GM21528 (cell line): Measurements from ENCODE around the gene UNC5B.
"Not testable (repeated sequence)": the region's sequence is repeated elsewhere in the genome, so short reads cannot be mapped to it uniquely, and the experiment has no call there.

Experiments
- ATAC-seq: cut with Tn5 transposase; IDR thresholded peaks from one replicate; pipeline ENCODE4 v1.9.1; 2021; ENCODE audit warnings: mild to moderate bottlenecking, moderate library complexity; ENCODE audit not compliant: unreplicated experiment, low FRiP score

UNC5B gene

DNA sequence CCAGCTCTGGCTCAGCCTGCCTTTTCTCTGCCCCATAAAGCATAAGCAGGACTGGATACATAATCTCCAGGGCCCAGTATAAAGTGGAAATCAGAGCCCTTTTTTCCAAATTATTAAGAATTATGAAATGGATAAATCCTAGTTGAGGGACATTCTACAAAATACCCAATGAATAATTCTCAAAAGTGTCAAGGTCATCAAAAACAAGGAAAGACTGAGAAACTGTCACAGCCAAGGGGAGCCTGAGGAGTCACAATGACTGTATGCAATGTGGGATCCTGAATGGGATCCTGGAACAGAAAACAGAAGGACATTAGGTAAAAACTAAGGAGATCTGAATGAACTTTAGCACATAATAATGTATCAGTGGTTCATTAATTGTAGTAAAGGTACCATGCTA lies 4.8 kb upstream of the UNC5B start:
- no peak for ATAC-seq

DNA sequence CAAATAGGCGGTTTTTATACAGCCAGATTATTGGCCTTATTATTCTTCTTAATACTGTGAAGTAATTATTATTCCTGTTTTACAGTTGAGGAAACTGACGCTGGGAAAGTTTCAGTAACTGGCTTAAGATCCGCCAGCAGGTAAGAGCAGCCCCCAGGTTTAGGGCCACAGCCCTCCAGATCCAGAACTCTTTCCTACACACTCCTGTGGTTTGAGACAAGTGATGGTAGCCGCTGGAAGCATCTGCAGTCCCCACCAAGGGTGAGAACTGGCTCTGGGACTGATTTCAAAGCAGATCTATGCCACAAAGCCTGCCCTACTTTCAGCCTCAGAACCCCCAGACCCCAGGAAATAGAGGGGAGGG lies 3.0 kb upstream of the UNC5B start:
- ATAC-seq: no peak

DNA sequence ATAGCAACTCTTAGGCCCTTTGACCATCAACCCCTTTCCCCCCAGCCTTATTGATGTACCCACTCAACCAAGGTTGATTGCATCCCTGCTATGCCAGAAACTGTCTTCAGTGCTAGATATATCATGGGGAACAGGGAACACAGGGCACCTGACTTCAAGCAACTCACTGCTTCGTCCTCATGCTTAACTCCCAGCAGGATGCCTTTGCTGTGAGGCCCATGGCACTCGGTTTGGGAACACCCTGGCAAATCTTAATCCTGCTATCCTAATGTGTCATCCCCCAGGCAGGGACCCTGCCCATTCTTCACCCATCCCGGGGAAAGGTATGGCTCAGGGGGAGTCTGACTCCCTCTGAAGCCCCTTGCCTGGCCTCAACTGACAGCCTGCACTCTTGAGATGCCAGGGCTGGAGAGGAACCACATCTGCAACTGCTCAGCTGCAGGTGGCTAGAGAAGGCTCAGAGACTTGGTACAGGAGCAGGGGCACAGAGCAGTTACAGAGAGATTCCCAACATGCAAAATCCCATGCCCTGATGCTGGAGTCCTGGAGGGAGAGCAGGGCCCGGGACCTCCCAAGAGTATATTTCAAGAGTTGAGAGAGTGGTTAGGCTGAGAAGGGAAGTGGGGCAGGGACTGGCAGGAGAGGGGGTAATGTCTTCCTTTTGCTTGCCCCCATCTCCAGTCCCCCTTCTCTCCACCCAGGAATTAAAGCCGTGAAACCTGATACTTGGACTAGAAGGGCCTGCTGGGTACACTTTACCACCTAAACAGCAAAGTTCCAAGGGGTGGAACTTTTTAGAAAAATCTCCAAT lies 2.4 kb upstream of the UNC5B start:
- no peak for ATAC-seq

DNA sequence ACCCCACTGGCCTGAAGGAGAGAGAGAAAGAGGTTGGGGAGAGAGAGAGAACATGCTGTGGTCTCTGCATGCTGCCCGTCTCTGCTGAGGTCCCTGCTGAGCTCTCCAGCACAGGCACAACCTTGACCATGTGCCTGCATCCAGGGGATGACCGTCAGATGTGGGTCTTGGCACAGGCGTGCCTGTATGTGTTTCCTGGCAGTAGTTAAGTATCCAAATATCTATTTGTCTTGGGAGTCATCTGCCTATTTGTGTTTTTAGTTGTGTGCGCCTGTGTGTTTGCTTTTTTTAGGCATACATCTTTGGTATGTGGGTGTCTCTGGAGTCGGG lies 1.9 kb upstream of the UNC5B start:
- no peak for ATAC-seq

DNA sequence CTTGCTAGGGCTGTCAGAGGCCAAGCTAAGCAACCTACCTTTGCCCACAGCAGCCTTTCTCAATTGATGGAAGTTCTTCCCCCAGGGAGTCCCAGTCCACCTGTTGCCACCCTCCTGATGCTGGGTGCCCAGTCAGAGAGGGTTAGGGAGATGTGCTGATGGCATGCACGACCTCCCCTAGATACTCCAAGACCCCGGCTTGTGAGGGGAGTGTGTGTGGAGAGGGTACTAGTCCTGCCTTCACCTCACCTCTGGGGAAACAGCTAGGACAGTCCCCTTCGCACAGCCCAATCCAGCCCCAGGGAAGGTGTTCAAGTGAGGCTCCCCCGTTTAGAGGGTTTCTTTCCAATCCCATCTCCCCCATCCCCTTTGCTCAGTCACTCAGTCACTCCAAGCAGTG lies 1.3 kb upstream of the UNC5B start:
- ATAC-seq: no peak

DNA sequence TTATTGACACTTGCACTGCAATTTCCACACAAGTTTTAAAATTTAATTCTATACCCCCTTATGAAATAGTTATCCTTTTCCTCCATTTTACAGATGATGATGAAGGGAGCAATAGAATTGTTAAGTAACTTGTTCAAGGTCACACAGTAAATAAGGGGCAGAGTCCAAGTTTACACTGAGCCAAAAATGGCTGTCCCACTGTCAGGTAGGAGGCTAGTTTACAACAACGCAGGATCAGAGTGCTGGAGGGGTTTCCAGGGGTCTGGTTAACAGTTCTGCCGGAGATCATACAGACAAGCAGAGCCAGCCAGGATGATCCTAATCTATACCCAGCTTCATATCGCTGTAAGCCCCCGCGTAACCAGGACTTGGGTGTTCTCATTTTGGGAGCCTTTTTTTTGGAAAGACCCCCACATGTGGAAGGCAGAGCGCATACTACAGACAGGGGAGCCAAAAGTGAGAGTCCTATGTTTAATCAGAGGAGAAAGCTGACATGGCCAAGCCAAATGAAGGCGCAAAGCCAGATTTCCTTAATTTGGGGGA lies 524 bp upstream of the UNC5B start:
- no peak for ATAC-seq

DNA sequence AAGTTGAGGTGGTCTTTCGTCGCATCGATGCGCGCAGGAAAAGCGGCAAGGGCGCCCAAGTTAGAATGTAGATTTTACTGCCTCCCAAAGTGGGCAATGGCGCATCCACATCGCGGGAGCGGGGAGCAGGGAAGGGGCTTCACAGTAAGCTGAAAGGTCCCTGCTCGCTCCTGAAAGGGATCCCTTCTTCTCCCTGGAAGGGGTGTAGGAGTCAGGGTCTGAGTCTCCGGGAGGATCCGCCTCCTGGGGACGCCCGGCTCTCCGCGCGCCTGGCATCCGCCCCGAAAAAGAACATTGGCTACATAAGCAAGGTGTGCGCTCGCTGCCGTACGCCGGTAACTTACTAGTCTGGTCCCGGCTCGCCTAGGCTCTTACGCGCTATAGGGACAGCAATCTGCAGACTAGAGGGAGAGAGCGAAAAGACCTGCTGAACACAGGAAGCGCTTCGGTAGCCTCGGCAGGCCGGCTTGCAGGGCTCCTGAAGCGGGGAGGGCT lies 804 bp downstream of the UNC5B start:
- no peak for ATAC-seq

DNA sequence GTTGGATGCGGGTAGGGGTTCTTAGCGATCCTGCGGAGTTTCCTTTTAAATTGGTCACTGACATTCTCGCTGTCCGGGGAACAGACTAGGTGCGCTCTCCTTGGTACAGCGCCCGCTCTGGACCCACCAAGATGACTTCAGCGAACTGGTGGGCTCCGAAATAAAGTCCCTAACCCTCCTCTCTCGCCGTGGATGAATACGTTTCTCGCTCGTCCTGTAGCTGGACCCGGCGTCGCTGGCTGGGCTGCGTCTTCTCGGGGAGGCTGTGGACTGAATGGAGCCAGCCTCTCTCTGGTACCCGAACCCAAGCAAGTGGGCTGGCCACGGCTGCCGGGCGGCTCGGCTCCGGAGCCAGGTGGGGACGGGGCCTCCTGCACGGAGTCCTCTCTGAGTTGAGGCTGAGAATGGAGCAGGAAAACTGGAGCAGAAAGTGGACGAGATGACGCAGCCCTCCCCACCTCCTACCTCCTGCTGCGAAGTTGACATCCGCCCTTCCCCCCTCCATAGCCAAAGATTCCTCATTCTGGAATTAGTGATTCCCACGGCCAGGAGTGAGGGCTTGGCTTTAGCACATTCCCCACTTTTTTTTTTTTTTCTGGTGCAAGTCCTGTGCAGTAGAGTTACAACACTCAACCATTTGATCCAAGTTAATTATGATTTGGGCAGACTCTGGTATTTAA lies 1.5 kb downstream of the UNC5B start:
- ATAC-seq: no peak

DNA sequence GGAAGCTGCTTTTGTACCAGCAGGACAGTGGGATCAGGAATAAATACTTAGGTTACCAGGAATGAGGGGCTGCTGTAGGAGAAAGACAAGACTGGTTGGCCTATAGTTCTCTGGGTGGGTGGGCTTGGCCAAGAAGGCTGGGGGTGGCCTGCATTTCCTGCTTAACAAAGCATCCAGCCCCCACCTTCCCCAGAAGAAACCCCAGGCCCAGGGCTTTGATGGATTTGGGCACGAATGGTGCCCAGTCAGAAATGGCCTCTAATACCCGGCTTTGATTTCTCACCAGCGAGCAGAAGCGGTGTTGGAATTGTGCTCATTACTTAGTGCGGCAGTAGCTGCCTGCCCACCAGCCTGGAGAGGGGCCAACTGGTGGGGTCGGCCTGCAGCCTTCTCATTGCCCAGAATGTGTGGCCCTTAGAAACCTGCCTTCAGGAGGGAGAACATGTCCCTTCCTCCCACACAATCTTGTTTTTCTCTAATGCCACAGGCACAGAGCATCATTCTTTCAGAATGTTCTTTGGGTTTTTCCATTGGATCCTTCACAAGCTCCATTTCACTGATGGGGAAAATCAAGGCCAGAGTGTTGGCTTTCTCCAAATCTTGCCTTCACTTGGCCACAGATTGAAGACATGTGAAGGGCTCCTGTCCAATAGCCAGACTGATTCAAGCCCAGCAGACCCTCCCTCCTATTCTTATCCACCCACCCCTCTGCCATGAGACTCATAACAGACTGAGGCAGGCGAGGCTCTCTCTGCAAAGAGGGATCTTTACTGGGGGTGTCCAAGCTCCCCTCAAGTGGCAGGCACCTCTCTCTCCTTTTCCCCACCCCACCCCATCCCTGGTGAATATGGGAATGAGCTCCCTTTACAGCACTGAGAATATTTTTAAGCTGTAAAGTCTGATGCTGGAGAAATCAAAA lies 2.5 kb downstream of the UNC5B start:
- no peak for ATAC-seq

DNA sequence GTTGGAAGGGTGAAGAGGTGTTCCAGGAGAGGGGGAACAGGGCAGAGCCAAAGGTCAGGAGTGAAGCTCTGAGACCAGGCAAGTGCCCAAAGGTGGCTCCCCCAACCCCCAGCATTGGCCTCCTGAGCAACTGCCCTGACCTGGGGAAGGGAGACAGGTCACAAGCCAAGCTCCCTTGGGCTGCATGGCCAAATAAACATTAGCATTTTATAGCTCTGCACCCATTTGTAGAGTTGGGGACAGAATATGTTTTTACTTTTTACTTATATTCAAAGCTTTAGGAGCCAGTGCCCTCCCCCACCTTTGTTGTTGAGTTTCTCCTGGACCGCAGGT lies 4.0 kb downstream of the UNC5B start:
- no peak for ATAC-seq

DNA sequence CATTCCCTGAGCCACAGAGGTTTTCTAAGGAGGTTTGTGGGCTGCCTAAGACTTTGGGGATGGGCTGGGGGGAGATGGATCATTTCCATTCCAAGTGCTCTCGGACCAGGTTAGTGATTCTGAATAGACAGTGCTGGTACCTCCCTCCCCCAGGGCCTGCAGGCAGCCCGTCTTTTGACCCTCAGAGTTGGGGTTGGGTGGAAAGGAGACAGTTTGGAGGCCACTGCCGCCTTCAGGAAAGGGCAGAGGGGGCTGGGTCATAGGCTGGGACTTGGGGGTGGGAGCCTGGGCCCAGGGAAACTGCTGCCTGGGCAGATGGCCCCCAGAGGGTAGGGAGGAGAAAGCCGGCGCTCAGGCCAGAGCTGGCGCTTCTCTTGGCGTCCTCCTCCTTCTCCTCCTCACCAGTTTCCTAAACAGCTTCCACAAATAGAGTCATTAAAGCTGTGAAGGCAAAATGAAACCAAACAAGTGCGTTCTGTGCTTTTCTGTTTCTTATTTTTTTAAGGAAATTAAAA lies 4.4 kb downstream of the UNC5B start:
- ATAC-seq: no peak

DNA sequence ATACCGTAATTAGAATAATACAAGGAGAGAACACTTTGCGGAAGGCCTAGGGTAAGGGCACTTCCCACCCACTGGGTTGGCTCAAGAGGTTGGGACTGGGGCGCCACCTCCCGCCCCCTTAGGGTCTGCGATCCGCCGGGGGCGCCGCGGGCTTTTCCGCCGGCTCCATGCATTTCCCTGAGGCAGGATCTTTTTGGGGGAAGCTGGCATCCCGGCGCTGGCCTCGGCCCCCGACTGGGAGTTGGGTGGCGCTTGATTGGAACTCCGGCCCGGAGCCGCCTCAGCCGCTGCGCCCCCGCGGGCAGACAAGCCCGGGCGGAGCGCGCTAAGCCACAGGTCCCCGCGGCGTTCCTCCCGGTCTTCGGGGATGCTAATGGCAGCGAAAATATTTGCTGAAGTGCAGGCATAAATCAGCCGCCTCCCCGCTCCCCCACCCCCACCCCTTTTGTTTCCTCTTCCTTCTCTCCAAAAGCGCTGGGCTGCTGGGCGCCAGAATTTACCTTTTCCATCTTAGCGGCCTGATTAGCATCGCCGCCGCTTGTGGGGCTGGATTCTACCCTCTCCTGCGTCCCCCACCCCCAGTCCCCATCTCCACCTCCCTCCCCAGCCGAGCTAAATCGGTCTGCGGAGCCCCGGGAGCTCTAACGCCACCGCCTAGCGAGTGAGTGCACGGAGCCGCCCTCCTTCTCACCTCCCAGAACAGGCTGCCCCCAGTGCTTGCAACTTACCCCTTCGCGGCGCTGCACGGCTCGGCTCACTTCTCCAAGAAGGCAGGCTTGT lies 5.1 kb downstream of the UNC5B start:
- no peak for ATAC-seq

DNA sequence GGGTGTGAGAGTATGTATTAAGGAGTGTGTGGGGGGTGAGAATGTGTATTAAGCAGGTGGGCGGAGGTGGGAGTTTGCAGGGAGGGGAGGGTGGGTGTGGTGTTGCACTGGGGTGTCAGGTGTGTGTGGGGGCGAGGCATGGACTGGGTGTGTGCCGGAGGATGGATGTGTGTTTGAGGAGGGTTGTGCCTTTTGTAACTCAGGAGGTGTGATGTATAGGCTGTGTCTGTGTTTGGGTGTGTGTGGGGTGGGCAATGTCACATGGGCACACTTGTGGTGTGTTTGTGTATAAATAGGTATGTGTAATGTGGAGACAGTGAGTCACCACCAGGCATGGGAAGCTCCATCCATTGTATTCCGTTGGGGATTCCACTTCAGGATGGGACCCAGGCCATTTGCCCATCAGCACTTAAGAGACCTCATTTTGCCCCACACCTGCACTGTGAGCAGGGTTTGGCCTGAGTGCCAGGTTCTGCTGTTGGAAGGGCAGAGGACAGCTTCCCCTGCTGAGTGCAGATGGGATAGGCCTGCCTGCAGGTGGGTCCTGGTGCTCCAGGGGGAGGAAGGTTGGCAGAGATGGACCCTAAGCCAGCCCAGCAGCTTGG lies 5.8 kb downstream of the UNC5B start:
- ATAC-seq: no peak

DNA sequence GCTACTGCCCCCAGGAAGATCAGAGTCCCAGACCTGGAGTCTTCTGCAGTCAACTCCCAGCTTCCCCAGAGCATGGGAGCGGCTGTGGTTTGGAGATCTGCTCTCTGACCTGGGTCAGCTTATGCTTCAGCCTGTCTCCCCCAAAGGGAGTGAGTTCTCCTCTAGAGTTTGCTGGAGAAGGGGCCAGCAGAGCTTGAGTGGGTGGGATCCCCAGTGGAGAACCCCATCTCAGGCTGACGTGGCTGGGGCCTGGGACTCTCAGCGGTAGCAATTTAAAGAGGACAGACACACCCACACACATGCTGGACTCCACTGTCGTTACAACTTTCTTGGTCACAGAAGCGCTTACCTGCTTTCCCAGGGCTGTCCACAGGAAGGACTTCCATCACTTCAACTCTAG lies 6.3 kb downstream of the UNC5B start:
- ATAC-seq: no peak

DNA sequence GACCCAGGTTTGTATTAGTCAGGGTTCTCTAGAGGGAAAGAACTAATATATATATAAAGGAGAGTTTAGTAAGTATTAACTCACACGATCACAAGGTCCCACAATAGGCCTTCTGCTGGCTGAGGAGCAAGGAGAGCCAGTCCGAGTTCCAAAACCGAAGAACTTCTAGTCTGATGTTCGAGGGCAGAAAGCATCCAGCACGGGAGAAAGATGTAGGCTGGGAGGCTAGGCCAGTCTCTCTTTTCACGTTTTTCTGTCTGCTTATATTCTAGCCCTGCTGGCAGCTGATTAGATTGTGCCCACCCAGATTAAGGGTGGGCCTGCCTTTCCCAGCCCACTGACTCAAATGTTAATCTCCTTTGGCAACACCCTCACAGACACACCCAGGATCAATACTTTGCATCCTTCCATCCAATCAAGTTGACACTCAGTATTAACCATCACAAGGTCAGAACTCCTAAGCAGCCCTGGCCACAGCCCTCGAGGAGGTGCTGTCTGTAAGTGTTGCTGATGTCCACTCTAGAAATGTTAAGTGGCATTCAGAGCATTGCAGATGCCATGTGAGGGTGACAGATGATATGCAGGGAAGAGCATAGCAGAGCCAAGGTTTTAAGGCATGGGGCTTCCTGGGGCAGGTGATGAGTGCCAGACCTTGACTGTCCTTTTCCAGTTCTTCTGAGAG lies 7.0 kb downstream of the UNC5B start:
- ATAC-seq: not testable (repeated sequence)

DNA sequence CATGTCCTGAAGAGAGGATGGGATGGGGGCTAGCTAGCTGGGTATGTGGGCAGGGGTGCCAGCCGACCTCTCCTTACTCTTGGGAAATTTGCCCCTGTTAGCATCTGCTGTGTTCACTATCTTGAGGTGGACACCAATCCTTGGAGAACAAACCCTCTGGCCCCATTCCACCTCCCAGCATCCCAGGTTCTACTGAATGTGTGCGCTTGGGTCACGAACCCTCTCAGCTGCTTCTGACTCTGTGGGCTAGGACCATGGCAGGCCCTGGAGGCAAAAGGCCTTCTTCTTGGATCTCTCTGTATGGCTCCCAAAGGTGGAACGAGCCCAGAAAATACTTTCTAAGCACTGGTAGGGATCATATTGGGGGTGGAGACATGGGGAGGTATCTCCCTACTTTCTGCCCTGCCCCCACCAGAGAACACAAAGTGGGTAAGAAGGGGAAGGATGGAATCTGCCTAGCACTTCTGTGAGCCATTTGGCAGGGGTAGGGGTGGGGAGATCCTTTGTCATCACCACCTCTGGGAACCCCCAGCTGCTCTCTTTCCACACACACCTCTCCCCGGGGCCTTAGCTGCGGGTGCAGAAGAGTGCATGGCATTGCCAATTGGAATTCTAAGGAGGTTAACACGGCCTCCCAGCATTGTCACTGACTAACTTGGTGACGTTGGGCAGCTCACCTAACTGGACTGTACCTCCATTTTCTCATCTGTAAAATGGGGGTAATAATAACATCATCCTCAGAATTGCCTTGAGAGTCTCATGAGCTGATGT lies 7.7 kb downstream of the UNC5B start:
- no peak for ATAC-seq

DNA sequence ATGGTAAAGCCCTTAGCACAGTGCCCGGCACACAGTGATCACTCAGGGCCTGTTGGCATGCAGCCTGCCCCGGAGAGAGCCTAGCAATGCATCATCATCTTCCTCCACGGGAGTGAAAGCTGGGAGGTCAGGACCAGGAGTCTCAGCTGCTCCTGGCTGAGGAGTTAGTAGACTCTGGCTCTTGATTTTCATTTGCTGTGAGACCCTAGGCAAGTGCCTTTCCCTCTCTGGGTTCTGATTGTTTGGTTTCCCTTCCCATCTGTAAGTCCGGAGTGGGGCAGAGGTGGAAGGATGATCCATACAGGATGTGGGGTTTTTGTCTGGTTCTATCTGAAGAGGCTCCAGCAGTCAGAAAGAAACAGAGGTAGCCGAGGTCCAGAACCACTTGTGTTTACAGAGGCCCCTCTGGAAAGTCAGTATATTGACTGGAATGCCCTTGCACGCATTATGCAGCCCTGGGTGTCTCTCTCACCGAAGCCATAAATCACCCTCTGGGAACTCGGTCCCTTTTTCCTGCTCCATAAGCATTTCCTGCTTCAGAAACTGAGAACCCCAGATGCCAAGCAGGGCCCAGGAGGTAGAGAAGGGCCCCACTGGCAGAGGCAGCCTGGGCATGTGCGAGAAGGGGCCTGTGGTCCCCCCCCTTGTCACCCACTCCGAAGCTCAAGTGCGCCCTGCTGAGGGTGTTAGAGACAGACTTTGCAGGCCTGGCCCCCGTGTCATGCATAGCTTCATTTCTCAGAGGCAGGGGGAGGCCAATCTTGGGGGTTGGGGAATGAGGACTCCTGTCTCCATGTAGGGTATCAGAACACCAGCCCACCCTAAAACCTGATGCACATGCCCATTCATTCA lies 8.5 kb downstream of the UNC5B start:
- no peak for ATAC-seq
